T-helper 2 cell treated with Interferon-gamma antibody and Interleukin-4, amounts not matched to agents 5 μg/mL and 100 μg/mL, for 36 hours (primary cell): ENCODE data around the gene KIRREL3.
A peak's percentile ranks its signal among the peaks of the same experiment; 100 is the strongest.

Experiments
- DNase-seq: peaks from one replicate; pipeline ENCODE4 v3.0.0; 2021; ENCODE audit warnings: low spot score
- H3K27ac Mint-ChIP-seq: one replicate; pipeline ENCODE4 v1.8.0; 2021; ENCODE audit warnings: mild to moderate bottlenecking, mixed read lengths
- H3K27me3 Mint-ChIP-seq: one replicate; pipeline ENCODE4 v1.8.0; 2021; ENCODE audit warnings: low read depth, mixed read lengths
- H3K36me3 Mint-ChIP-seq: one replicate; pipeline ENCODE4 v1.8.0; 2021; ENCODE audit warnings: low read depth, mixed read lengths
- H3K4me1 Mint-ChIP-seq: one replicate; pipeline ENCODE4 v1.8.0; 2021; ENCODE audit warnings: low read depth, mixed read lengths
- H3K4me3 Mint-ChIP-seq: one replicate; pipeline ENCODE4 v1.8.0; 2022; ENCODE audit warnings: mild to moderate bottlenecking, moderate library complexity, mixed read lengths
- H3K9me3 Mint-ChIP-seq: one replicate; pipeline ENCODE4 v1.8.0; 2021; ENCODE audit warnings: mixed read lengths

Gene KIRREL3

GRCh38 chr11:126485021-126485792 is 515.4 kb downstream of the KIRREL3 start:
- DNase-seq = no peak
- Mint-ChIP-seq H3K27me3 (no peaks in the 10 kb centered on the region), H3K4me3 (no peak overlapping the region), H3K9me3 (no peaks in the 10 kb centered on the region), H3K27ac (no peak overlapping the region), H3K36me3 (no peaks in the 10 kb centered on the region), H3K4me1 (peaks cover 6% of the 10 kb centered on the region)

GRCh38 chr11:126484266-126484665 is 516.3 kb downstream of the KIRREL3 start:
- Mint-ChIP-seq H3K9me3 (no peaks in the 10 kb centered on the region), H3K4me3 (no peak overlapping the region), H3K27ac (no peak overlapping the region), H3K4me1 (peaks cover 10% of the 10 kb centered on the region), H3K27me3 (no peaks in the 10 kb centered on the region), H3K36me3 (no peaks in the 10 kb centered on the region)
- DNase-seq = no peak

GRCh38 chr11:126483621-126484195 is 516.9 kb downstream of the KIRREL3 start:
- H3K36me3 Mint-ChIP-seq = no peaks in the 10 kb centered on the region
- H3K4me1 Mint-ChIP-seq = peaks cover 10% of the 10 kb centered on the region
- no peak overlapping the region for H3K27ac Mint-ChIP-seq

GRCh38 chr11:126482586-126483108 is 517.9 kb downstream of the KIRREL3 start:
- H3K4me3 Mint-ChIP-seq = no peak overlapping the region
- H3K9me3 Mint-ChIP-seq = no peaks in the 10 kb centered on the region
- H3K27me3 Mint-ChIP-seq = no peaks in the 10 kb centered on the region
- H3K27ac Mint-ChIP-seq = no peak overlapping the region
- no peak for DNase-seq
- H3K4me1 Mint-ChIP-seq = peaks cover 13% of the 10 kb centered on the region
- H3K36me3 Mint-ChIP-seq = no peaks in the 10 kb centered on the region

More at GRCh38 chr11:126483621-126484195, 516.9 kb downstream of the KIRREL3 start:
- Mint-ChIP-seq H3K4me3 (no peak overlapping the region), H3K27me3 (no peaks in the 10 kb centered on the region), H3K9me3 (no peaks in the 10 kb centered on the region)
- DNase-seq = no peak

GRCh38 chr11:126481303-126481680 is 519.3 kb downstream of the KIRREL3 start:
- Mint-ChIP-seq H3K4me3 (no peak overlapping the region), H3K9me3 (no peaks in the 10 kb centered on the region), H3K27ac (no peak overlapping the region), H3K27me3 (no peaks in the 10 kb centered on the region), H3K4me1 (peaks cover 13% of the 10 kb centered on the region), H3K36me3 (no peaks in the 10 kb centered on the region)
- DNase-seq = no peak

- peaks cover 13% of the 10 kb centered on the region for H3K4me1 Mint-ChIP-seq
- H3K4me3 Mint-ChIP-seq = peak overlapping the region; percentile 78
- DNase-seq = peak; percentile 70
- no peaks in the 10 kb centered on the region for H3K36me3 Mint-ChIP-seq
- peak overlapping the region; percentile 86 for H3K27ac Mint-ChIP-seq
- H3K27me3 Mint-ChIP-seq = no peaks in the 10 kb centered on the region
- H3K9me3 Mint-ChIP-seq = no peaks in the 10 kb centered on the region
Observed at GRCh38 chr11:126480410-126481302, 519.9 kb downstream of the KIRREL3 start.

- no peak overlapping the region for H3K27ac Mint-ChIP-seq
Observed at GRCh38 chr11:126480015-126480409, 520.6 kb downstream of the KIRREL3 start.

GRCh38 chr11:126479178-126479930 is 521.2 kb downstream of the KIRREL3 start:
- Mint-ChIP-seq H3K36me3 (no peaks in the 10 kb centered on the region), H3K27me3 (no peaks in the 10 kb centered on the region), H3K9me3 (no peaks in the 10 kb centered on the region), H3K27ac (peak overlapping the region; percentile 17), H3K4me1 (peaks cover 13% of the 10 kb centered on the region), H3K4me3 (no peak overlapping the region)
- no peak for DNase-seq

More at GRCh38 chr11:126480015-126480409, 520.6 kb downstream of the KIRREL3 start:
- no peaks in the 10 kb centered on the region for H3K27me3 Mint-ChIP-seq
- H3K4me3 Mint-ChIP-seq = no peak overlapping the region
- no peaks in the 10 kb centered on the region for H3K36me3 Mint-ChIP-seq
- no peaks in the 10 kb centered on the region for H3K9me3 Mint-ChIP-seq
- no peak for DNase-seq
- H3K4me1 Mint-ChIP-seq = peaks cover 13% of the 10 kb centered on the region

GRCh38 chr11:126478466-126478865 is 522.1 kb downstream of the KIRREL3 start:
- Mint-ChIP-seq H3K4me3 (no peak overlapping the region), H3K4me1 (peaks cover 13% of the 10 kb centered on the region), H3K27ac (no peak overlapping the region), H3K9me3 (no peaks in the 10 kb centered on the region), H3K36me3 (no peaks in the 10 kb centered on the region), H3K27me3 (no peaks in the 10 kb centered on the region)
- no peak for DNase-seq

- no peaks in the 10 kb centered on the region for H3K36me3 Mint-ChIP-seq
- H3K27ac Mint-ChIP-seq = peak overlapping the region; percentile 73
- no peaks in the 10 kb centered on the region for H3K27me3 Mint-ChIP-seq
- peaks cover 13% of the 10 kb centered on the region for H3K4me1 Mint-ChIP-seq
- DNase-seq = peak; percentile 11
- peak overlapping the region; percentile 52 for H3K4me3 Mint-ChIP-seq
- no peaks in the 10 kb centered on the region for H3K9me3 Mint-ChIP-seq
Observed at GRCh38 chr11:126477535-126478305, 522.9 kb downstream of the KIRREL3 start.

- Mint-ChIP-seq H3K9me3 (no peaks in the 10 kb centered on the region), H3K4me1 (peaks cover 14% of the 10 kb centered on the region)
Observed at GRCh38 chr11:126476977-126477376, 523.6 kb downstream of the KIRREL3 start.

GRCh38 chr11:126476266-126476924 is 524.2 kb downstream of the KIRREL3 start:
- no peak for DNase-seq
- H3K27me3 Mint-ChIP-seq = no peaks in the 10 kb centered on the region
- no peak overlapping the region for H3K4me3 Mint-ChIP-seq
- H3K36me3 Mint-ChIP-seq = no peaks in the 10 kb centered on the region
- no peaks in the 10 kb centered on the region for H3K9me3 Mint-ChIP-seq
- no peak overlapping the region for H3K27ac Mint-ChIP-seq
- H3K4me1 Mint-ChIP-seq = peaks cover 14% of the 10 kb centered on the region

More at GRCh38 chr11:126476977-126477376, 523.6 kb downstream of the KIRREL3 start:
- H3K27me3 Mint-ChIP-seq = no peaks in the 10 kb centered on the region
- H3K4me3 Mint-ChIP-seq = no peak overlapping the region
- DNase-seq = no peak
- H3K27ac Mint-ChIP-seq = no peak overlapping the region
- no peaks in the 10 kb centered on the region for H3K36me3 Mint-ChIP-seq
